ENCODE data around the gene PACRG.

The PACRG gene

DNA sequence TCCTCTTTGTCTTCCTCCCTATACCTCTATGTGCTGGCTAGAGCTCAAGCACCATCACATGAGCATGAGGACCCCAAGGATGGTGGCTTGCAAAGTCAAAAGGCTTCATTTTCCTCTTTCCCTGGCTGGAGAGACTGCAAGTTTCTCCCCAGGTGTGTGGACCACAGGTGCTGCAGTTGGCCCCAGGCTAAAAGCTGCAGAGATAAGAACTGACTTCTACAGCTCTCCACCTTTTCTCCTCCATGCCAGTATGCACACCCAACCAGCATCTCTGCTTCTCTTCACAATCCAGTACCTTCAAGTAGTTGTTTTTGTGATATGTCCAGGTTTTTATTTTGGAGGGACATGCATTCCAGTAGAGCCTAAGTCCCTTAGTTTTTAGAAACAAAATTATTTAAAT is 29.3 kb upstream of the PACRG start:
- no peak for DNase-seq (ENCODE audit: low spot score)
- TF ChIP-seq, protein P1, sequence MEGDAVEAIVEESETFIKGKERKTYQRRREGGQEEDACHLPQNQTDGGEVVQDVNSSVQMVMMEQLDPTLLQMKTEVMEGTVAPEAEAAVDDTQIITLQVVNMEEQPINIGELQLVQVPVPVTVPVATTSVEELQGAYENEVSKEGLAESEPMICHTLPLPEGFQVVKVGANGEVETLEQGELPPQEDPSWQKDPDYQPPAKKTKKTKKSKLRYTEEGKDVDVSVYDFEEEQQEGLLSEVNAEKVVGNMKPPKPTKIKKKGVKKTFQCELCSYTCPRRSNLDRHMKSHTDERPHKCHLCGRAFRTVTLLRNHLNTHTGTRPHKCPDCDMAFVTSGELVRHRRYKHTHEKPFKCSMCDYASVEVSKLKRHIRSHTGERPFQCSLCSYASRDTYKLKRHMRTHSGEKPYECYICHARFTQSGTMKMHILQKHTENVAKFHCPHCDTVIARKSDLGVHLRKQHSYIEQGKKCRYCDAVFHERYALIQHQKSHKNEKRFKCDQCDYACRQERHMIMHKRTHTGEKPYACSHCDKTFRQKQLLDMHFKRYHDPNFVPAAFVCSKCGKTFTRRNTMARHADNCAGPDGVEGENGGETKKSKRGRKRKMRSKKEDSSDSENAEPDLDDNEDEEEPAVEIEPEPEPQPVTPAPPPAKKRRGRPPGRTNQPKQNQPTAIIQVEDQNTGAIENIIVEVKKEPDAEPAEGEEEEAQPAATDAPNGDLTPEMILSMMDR (IDR thresholded peaks at IDR 0.05; ENCODE audit: extremely low read depth, insufficient read depth, missing control alignments) = no peak
- in situ Hi-C loops (cut with MboI; ENCODE audit: low pct_unique_long_range_greater_than_20kb, low sequenced_read_pairs, unreplicated experiment) = no loop called here

DNA sequence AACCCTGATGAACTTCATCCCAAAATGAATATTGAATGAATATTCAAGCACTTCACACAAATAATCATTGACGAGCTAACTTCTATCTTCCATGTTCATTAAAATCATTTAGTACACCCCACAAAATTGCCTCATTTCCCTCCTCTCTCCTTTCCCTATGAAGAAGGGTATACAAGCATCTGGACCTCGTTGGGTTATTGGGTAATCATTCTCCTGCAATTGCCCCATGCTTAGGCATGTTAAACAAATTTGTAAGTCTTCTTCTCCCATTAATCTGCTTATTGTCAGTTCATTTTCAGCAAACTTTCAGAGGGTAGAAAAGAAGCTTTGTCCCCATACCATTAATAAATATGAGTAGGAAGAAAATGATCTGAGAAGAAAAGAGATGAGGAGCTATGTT is 27.8 kb upstream of the PACRG start:
- no peak for DNase-seq (ENCODE audit: low spot score)
- TF ChIP-seq, protein P1 (IDR thresholded peaks at IDR 0.05; ENCODE audit: extremely low read depth, insufficient read depth, missing control alignments) = no peak
- in situ Hi-C loops (cut with MboI; ENCODE audit: low pct_unique_long_range_greater_than_20kb, low sequenced_read_pairs, unreplicated experiment) = no loop called here

DNA sequence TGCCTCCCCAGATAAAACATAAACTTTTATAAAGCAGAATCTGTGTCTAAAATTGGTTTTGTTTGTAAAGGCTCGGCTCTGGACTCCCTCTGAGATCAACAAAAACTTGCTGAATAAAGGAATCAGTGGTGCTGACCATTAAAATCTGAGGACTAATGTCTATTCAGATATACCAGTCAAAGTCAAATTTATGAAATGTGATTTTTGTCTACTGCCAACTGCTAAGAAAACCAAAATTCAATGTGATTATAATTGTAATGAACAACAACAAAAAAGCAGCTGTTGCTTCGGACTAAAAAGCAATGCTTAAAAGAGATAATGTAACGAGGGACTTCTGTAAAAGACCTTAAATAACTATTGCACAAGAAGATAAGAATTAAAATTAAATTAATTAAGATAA is 26.8 kb upstream of the PACRG start:
- no peak for DNase-seq (ENCODE audit: low spot score)
- in situ Hi-C loops (cut with MboI; ENCODE audit: low pct_unique_long_range_greater_than_20kb, low sequenced_read_pairs, unreplicated experiment) = no loop called here
- TF ChIP-seq, protein P1 (IDR thresholded peaks at IDR 0.05; ENCODE audit: extremely low read depth, insufficient read depth, missing control alignments) = no peak

DNA sequence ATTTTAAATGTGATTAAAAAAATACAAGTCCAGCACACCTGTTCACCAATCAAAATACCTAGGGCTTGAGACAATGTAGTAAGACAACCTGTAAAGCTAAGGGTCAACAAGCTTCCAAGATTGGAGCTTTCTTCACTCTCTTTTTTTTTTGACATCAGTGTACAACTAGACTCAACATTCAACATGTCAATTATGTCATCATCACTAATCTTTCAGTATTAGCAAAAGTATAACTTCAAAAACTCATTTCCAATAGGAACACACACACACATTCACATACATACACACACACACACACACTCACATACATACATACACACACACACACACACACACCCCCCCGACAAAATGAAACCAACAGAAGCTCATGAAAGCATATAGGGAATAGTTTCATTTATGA is 26.2 kb upstream of the PACRG start:
- DNase-seq (ENCODE audit: low spot score) = no peak
- in situ Hi-C loops (cut with MboI; ENCODE audit: low pct_unique_long_range_greater_than_20kb, low sequenced_read_pairs, unreplicated experiment) = no loop called here
- TF ChIP-seq, protein P1 (IDR thresholded peaks at IDR 0.05; ENCODE audit: extremely low read depth, insufficient read depth, missing control alignments) = no peak

DNA sequence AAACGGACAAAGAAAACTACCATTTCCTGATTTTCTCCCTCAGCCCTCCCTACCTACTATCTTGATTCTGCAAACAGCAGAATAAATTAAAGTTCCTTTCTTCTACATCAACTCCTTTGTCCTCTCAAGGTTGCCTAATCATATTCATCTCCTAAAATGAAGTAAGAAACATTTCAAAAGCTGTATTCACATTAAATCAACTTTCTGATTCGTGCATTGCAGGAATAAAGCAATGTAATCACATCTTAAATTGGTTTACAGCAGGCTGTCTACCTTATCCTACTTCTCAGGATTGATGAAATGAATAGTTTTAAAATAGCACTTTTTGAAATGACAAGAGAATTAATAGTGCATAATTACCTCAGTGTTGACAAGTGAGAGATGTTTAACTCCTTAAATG is 25.3 kb upstream of the PACRG start:
- no peak for DNase-seq (ENCODE audit: low spot score)
- in situ Hi-C loops (cut with MboI; ENCODE audit: low pct_unique_long_range_greater_than_20kb, low sequenced_read_pairs, unreplicated experiment) = no loop called here
- TF ChIP-seq, protein P1 (IDR thresholded peaks at IDR 0.05; ENCODE audit: extremely low read depth, insufficient read depth, missing control alignments) = no peak

DNA sequence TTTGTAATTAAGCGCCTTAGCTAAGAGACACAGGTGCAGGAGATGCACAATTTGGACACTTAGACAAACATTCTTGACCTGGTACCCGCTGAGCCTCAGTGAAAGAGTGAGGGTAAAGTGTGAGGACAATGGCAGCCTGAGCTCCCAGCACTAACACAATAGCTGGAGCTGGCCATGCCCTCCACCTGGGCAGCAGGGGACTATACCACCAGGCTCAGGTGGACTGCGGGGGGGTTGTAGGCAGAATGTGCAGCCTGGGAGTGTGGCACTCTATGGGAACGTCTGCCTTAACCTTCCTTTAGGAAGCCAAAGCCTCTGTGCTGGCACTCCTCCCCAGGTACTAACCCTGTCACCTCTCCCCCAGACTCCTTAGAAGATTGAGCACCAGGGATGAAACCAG is 23.8 kb upstream of the PACRG start:
- no peak for DNase-seq (ENCODE audit: low spot score)
- TF ChIP-seq, protein P1 (IDR thresholded peaks at IDR 0.05; ENCODE audit: extremely low read depth, insufficient read depth, missing control alignments) = no peak
- in situ Hi-C loops (cut with MboI; ENCODE audit: low pct_unique_long_range_greater_than_20kb, low sequenced_read_pairs, unreplicated experiment) = no loop called here

DNA sequence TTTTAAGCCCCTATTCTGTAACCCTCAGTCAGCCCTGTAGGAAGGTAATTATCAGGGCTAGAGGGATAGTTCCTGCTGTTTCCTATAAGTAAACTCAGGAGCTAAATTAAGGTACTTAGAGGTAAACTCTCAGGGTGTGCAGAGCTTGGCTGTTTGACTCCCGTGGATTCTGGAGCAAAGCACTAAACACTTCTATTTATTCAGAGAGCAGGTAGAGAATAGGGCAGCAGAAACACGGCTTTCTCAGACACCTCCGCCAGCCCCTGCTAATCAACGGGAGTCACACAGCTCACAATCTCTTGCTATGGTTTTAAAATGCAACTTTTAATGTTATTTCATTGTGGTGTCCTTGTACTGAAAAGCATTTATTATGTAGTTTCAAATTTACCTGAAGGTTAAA is 22.0 kb upstream of the PACRG start:
- TF ChIP-seq, protein P1 (IDR thresholded peaks at IDR 0.05; ENCODE audit: extremely low read depth, insufficient read depth, missing control alignments) = no peak
- no peak for DNase-seq (ENCODE audit: low spot score)
- in situ Hi-C loops (cut with MboI; ENCODE audit: low pct_unique_long_range_greater_than_20kb, low sequenced_read_pairs, unreplicated experiment) = no loop called here

All from GM13977 (cell line).